ENCODE results near the gene PRG3. TPM values are rescaled to one million over a fixed set of nuclear protein-coding genes. Genes with fewer than 3 reads are reported as not detected.
"Not testable (repeated sequence)": the region's sequence is repeated elsewhere in the genome, so short reads cannot be mapped to it uniquely, and the experiment has no call there.

Gene PRG3
- total RNA-seq, 1 donor from 2014 or later = 0.41 TPM

DNA sequence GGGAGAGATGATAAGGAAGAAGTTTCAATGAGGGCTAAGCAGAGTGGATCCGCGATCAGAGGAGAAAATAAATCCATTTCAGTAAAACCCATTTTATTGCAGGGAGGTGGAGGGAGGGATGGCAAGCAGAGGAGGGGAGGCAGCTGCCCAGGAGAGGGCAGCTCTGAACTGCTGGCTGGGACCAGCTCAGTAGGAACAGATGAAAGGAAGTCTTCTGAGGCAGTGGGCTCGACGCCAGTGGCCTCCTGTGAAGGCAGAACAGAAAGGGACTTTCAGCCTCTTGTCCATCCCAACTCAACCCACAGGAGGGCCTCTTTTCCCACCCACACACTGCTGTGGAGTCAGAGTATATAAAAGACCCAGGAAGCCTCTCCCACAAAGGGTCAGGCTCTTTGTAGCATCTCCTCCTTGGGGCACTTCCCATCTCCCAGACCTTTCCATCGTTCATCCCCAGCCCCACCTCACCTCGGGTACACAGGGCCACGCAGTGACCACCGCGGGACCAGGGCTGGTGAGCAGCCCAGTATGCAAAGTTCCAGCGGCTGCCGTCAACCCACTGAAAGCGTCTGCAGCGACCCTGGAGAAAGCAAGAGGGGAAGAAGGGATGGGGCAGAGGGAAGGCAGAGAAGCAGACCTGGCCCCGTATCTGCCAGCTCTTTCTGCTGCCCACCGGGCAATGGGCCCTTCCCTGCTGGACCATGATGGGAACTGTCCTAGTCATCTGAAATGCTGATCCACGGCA is 6.5 kb upstream of the PRG3 start:
- no peak for DNase-seq

DNA sequence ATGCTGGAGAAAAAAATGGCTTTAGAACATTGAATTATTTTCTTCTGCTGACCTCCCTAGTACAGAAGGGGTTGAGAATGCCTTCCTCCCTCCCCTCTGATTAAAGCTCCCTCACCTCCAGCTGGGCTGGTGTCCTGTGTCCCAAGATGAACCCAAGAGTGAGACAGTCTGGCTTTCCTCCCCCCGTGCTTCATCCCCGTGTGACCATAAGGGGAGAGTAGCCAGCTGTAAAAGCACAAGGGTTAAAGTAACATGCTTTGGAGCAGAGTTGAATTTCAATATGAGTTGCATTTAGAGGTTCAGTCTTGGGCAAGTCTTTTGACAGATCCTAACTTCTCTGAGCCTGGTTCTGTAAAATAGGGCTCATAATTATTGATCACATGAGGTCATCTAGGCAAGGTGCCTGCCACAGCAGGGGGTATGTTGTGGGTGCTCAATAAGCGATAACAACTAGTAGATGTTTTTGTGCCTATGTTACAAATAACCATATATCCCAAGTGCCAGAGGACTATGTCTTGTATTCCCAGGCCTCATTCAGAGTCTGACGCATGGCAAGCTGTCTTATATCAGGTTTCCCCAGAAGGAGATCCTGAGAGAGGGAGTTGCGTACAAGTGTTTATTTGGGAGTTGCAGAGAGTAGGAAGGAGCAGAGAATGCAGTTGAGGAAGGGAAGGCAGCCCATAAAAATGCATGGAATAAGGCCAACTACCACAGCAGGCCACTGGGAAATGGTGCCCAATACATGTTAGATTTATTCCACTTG is 5.4 kb upstream of the PRG3 start:
- DNase-seq = peak; percentile 8

DNA sequence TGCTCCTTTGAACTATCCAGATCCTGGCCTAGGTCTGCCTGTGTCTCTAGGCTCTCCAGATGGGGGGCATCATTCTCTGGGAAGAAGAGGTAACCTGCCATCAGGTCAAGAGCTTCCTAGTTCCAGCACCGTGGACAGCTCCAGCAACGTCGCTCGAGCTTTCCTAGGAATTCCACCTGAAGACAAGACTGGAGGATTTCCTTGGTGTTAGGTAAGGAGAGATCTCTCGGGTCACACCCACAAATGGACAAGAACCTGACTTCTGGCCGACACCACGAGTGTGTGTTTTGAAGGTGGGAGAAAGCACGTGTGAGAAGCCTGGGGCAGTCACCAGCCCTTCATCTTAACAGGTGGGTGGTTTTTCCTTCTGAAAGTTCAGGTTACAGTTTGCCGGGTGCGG is 1.2 kb downstream of the PRG3 start:
- peak; percentile 22 for DNase-seq

DNA sequence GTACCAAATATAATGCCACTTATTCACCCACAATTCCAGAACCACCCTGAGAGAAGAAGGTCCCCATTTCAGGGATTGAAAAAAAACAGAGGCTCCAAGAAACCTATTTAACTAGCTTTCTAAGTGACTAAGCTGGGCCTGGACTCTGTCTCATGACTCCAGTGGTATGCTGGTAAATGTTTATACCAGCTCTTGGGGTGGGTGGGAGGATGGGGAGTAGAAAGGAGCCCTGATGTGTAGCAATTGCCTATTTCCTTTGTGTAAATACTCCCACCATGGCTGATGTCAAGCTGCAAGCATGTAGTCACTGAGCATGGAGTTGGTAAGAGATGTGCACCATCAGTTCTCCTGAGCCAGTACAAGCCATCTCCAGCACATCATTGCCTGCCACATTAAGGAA is 2.8 kb downstream of the PRG3 start:
- no peak for DNase-seq

DNA sequence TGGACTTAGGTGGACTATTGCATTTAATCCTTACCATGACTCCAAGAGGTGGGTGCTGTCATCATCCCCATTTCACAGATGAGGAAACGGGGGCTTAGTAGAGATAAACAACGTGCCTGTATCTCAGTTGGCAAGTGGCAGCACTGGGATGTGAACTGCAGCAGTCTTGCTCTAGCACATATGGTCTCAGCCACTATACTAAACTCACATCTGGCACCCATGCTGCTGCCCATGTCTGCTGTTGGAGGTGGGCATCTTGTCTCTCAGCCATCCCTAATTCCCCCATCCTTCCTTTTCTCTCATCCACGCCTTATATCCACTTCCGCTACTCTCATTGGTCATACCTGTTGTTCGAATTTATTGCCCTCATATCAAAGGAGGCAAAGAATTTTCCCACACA is 3.8 kb downstream of the PRG3 start:
- DNase-seq = no peak

DNA sequence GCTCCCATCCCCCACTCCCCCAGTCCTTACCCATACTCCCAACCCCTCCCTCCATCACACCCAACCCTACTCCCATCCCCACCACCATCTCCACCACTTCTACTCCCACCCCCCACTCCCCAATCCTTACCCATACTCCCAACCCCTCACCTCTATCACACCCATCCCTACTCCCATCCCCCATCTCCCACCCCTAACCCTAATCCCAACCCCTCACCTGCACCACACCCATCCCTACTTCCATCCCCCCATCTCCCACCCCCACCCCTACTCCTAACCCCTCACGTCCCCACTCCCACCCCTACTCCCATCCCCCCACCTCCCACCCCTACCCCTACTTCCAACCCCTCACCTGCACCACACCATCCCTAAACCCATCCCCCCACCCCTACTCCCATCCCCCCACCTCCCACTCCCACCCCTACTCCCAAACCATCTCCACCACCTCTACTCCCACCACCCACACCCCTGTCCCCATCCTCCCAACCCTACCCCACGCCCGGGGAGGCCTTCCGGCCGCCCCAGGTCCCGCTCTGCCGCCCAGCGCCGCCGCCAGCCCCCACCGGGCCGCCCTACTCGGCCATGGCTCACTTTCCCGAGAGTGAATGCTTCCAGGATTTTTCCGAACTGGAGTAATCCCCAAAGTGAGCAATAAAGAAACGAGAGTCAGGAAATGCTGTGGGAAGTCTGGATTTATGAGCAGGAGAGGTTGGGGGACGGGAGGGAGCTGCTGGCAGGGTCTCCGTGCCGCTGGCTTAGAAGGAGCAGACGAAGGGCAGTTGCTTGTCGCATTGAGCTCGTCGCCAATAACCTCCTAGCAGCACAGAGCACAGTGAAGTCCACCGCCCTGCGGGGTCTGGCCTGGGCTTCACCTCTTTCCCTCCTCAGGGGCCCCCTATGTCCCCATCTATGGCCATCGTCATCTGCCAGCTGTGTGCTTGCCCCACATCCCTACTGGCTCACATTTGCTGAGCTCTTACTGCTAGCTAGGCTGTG is 4.6 kb downstream of the PRG3 start:
- no peak for DNase-seq

DNA sequence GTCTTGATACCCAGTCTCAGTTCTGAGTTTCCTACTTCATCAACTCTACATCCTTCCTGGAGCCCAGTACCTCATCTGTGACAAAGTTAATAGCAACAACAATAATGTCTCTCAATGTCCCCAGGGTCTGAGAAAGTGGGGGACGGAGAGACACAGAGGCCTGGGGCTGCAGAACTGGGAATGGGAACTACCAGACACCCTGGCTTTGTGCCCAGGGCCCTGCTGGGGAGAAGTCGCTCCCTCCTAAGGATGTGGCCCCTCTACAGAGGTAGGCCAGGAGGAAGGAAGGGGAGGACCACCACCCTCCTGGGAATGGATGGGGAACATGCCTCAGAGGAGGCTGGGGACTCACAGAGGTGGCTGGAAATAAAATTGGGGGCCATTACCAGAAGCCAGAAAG is 5.5 kb downstream of the PRG3 start:
- no peak for DNase-seq

DNA sequence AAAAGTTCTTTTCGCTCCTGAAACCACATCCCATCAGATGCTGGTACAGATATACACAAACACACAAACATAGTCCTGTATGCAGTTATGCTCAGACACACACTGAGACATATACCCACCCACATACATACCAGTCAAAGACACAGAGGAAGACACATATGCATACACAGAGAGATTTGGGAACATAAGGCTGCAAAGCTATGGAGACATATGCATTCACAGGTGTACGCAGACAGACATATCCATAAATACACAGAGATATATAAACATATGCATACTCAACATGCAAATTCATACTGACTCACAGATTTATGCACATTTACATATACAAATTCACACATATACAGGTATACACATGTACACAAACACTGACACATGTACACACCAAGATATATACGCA is 6.0 kb downstream of the PRG3 start:
- no peak for DNase-seq

DNA sequence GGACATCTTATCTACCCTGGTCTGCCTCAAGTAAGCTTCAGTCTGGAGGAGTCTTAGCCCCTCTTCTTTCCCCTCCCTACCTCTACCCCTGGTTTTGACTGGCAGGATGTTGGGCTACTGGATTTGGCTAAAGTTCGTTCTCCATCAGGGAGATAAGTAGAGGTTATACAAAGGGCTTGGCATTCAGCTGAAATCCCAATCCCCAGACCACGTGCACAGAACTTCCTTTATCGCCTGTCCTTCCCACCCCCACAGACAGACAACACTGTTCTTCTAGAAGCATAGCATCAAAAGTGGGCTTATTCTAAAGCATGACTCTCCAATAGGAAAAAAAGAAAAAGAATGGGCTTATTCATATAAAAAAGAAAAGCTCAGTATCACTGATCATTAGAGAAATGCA is 7.8 kb downstream of the PRG3 start:
- no peak for DNase-seq

DNA sequence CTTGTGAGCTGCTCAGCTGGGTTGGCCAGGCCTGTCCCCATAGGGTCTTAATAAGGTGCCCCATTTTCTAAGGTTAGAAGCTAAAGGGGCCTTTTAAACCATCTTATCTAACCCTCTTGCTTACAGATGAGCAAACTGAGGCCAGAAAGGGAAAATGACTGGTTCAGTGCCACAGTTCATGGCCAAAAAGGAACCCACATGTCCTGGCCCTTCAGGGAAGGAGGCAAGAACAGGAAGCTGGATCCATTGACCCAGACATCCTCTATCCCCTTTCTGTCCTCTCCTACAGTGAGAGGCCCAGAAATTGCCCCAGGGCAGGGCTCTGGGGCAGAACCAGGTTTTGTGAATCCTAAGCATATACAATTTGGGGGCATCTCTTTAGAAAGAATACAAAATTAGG is 10.0 kb downstream of the PRG3 start:
- no peak for DNase-seq

DNA sequence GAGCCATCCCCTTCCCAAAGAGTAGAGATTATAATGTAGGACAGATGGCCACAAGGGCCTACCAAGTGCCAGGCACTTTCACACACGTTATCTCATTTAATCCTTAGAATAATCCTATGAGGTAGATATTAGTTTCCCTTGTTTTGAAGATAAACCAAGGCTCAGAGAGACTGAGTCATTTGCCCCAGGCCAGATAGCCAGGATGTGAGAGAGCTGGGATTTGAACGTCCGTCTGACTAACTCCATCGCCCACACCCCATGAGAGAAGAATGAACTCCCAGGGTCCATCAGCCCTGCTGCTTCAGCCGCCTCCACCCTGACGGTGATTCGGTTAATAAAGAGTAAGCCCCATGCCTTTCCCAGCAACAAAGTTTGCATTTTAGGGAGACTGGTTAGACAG is 10.7 kb downstream of the PRG3 start:
- no peak for DNase-seq

DNA sequence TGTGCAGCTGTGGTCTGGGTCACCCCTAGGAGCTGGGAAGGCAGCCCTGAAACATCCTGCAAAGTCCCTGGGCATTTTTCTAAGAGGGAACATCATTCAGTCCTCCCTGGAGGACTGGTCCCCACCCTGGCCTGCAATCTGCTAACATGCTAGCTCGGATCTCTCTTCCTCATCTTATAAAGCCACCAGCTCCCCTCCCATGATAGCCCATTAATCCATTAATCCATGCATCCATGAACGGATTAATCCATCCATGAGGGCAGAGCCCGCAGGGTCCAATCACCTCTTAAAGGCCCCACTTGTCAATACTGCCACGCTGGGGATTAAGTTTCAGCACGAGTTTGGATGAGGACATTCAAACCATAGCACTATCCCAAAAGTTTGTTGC is 12.1 kb downstream of the PRG3 start:
- DNase-seq = no peak

DNA sequence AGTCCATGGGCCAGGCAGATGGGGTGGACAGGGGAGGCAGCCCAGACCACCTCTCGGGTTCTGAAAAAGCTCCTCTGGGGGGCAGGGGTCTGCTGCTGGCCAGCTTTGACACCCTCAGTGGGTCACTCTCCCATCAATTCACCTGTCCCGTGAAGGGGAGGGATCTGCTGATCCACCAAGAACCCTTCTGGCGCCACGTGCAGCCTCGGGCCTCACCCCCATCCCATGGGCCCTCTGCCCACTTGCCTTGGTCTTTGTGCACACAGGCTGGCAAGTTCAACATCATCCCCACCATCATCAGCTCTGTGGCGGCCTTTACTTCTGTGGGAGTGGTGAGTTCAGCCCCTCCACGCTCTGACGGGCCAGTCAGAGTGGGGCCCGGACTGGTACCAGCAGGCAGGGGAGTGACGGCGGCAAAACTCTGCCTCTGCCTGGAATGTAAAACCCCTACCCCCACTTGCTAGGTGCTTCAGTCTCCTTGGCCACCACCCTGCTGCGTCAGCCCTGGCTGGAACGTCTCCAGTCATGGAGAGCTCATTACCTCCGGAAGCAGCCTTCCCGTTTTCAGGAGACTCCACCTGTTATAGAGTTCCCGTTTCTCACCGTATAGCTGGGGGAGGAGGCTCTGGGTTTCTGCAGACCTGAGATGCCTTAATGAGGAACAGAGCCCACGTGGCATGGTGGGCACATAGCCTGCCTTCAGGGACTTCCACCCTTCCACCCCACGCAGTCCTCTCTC is 12.7 kb downstream of the PRG3 start:
- no peak for DNase-seq

DNA sequence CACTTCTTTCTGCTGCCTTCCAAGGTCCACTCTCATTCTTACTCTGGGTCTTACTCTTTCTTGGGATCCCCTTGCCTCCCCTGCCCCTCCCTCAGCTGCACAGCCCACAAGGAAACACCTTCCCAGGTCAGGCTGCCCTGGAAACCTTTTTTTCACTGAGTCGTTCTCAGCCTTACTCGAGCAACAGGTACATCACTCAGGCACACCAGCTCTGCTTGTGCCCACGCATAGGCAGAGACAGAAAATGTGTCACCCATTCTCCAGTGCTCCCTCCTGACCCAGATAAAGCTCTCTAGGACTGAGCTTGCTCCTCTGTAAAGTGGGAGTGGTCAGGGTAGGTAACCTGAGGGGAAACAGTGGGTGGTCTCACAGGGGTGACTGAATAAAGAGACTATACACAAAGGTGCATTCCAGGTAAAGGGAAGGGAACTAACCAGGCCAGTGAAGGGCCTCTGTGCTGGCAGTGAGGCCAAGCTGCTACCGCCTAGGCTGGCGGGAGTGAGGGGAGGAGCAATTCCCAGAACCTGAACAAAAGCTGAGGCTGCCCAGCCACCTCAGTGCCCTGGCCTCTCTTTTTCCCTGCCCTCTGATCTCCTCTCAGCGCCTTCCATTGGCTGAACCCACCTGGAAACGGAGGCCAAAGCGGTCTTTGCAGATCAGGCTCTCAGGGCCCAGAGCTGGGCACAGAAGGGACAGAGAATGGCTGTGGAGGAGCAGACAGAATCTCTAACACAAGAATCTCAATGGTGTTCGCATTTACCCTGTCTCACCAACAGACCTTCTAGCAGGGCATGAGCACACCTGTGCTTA is 15.9 kb downstream of the PRG3 start:
- no peak for DNase-seq

DNA sequence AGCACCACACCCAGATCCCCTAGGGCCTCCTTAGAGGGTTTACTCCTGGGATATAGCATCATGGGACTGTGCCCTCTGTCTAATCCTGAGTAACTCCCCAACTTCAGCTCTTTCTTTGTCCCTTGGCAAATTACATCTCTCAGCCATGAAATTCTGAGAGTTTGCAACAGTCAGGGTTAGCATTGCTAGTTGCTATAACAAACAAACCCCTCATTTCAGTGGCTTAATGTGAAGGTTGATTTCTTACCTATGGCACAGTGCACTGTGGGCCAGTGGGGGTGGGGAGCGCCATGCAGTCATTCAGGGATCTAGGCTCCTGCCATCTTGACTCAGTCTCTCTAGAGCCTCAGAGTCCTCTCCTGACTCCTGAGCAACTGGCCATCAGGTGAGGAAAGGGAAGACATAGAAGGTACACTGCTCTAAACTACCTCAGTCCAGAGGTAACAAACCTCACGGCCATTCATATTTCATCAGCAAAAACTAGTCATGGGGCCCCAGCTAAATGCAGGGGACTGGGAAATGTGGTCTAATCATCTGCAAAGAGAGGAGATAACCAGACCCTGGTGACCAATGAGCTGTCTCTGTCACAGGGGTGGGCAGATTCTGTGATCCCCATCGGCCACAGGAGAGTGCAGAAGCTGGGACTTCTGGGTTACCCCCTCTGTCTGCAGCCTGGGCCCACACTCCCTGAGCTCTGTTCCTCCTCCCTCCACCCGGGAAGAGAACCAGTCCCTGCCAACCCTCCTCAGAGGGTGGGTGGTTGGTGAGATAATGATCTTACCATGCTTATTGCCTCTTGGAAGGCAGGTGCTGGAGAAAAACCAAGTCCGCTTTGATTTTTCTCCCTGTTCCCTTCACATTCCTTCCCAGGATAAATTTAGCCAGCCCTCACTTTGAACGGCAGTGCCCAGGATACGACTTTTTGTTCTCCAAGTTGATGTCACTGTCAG is 17.5 kb downstream of the PRG3 start:
- no peak for DNase-seq

DNA sequence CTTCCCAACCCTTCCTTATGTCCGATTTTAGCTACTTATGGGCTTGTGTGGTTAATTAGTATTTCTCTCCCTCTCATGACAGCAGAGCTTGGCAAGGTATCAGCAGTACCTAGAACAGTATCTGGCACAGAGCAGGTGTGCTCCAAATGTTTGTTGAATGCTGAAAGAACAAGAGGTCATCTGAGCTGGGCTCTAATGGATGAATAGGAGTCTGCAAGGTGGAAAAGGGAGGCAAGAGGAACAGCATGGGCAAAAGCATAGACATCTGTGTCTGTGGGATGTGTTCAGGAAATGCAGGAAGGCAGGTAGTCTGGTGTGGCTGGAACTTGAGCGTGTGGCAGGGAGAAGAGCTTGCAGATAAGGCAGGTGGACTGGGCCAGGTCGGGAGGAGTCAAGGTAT is 19.0 kb downstream of the PRG3 start:
- no peak for DNase-seq

DNA sequence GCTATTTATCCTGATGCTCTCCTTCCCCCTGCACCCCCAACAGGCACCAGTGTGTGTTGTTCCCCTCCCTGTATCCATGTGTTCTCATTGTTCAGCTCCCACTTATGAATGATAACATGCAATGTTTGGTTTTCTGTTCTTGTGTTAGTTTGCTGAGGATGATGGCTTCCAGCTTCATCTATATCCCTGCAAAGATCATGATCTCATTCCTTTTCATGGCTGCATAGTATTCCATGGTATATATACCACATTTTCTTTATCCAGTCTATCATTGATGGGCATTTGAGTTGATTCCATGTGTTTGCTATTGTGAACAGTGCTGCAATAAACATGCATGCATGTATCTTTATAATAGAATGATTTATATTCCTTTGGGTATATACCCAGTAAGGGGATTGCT is 19.5 kb downstream of the PRG3 start:
- not testable (repeated sequence) for DNase-seq

DNA sequence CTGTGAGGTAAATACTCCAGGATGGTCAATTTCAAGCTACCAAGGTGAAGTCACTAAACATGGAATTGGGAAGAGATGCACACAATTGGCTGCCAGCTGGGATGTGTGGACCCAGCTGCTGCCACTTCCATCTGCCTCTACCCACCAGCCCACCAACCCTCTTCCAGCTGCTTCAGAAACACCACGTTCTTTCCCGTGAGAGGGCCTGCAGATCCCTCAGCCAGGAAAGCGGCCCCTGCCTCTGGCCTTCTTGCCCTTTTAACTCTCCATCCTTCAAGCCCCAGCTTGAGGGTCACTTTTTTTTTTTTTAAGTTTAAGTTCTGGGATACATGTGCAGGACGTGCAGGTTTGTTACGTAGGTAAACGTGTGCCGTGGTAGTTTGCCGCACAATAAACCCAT is 20.0 kb downstream of the PRG3 start:
- no peak for DNase-seq

DNA sequence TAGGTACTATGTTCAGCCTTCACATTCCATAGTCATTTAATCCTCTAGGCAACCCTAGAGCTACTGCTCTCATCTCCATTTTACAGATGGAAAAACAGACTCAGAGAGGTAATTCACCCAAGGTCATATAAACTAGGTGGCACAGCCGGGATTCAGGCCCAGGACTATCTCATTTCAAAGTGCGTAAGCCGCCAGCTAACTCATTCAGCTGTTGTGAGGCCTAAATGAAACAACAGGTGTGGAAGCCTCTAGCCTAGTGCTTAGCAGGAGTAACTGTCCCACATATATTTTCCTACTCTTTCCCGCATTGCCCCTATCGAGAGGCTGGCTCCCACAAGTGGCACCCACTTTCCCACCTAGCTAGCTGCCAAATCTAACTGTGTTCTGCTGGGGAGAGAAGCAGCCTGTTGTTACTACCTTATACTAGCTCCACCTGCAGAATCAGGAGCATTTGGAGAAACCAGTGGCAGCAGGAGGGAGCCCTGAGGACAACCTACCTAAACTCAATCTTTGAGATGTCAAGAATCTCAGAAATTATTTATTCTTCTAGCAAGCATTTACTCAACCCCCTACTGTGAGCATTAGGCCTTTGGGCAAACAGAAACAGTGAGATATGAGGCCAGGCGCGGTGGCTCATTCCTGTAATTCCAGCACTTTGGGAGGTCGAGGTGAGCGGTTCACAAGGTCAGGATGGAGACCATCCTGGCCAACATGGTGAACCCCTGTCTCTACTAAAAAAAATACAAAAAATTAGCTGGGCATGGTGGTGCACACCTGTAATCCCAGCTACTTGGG is 20.9 kb downstream of the PRG3 start:
- peak; percentile 81 for DNase-seq

Data from tongue (tissue), 2 donors.